Mesothelial cell of epicardium (in vitro differentiated cells): ENCODE results near the gene EBP. TPM values are rescaled to one million over a fixed set of nuclear protein-coding genes. Genes with fewer than 3 reads are reported as not detected.

Source experiments
- DNase-seq, 2 experiments: peaks; one replicate each; pipeline ENCODE4 v3.0.0; 2021; ENCODE audit warnings: low spot score in 2 of 2; ENCODE audit not compliant: unreplicated experiment in 2 of 2
- H3K27ac Mint-ChIP-seq: 2 replicates; pipeline ENCODE4 v1.8.0; 2021; ENCODE audit warnings: mixed read lengths
- H3K27me3 Mint-ChIP-seq: 2 replicates; pipeline ENCODE4 v1.8.0; 2021; ENCODE audit warnings: low read depth, mixed read lengths
- H3K36me3 Mint-ChIP-seq: 2 replicates; pipeline ENCODE4 v1.8.0; 2021; ENCODE audit warnings: mixed read lengths
- H3K4me1 Mint-ChIP-seq: 2 replicates; pipeline ENCODE4 v1.8.0; 2021; ENCODE audit warnings: mixed read lengths
- H3K4me3 Mint-ChIP-seq: 2 replicates; pipeline ENCODE4 v1.8.0; 2021; ENCODE audit warnings: mild to moderate bottlenecking, moderate library complexity, mixed read lengths
- H3K9me3 Mint-ChIP-seq: 2 replicates; pipeline ENCODE4 v1.8.0; 2021; ENCODE audit warnings: mixed read lengths
- total RNA-seq: library from RNA; stranded (reverse); gene quantifications from 3 replicates; pipeline ENCODE4 v1.2.1, GENCODE V29; 2021
- TF ChIP-seq, protein P1 (sequence below): fragments of 200-600 bp; sonication (generic); IDR thresholded peaks from one replicate; pipeline ENCODE4 v1.5.0; 2021; ENCODE audit warnings: antibody characterized with exemption; ENCODE audit not compliant: unreplicated experiment

The EBP gene
- total RNA-seq, 1 donor from 2014 or later, result 48.9 TPM

DNA sequence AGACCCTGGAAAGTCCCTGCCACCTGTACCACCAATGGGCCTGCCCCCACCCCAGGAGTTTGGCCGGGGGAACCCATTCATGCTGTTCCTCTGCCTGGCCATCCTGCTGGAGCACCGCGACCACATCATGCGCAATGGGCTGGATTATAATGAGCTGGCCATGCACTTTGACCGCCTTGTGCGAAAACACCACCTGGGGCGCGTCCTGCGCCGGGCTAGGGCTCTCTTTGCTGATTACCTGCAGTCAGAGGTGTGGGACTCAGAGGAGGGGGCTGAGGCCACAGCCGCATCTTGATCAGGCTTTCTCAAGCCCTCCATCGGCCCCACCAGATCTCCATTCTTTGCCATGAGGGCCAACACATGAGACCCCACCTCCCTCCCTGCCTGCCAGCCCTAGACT lies 39.1 kb downstream of the EBP start:
- peaks cover 17% of the 10 kb centered on the region for H3K36me3 Mint-ChIP-seq

DNA sequence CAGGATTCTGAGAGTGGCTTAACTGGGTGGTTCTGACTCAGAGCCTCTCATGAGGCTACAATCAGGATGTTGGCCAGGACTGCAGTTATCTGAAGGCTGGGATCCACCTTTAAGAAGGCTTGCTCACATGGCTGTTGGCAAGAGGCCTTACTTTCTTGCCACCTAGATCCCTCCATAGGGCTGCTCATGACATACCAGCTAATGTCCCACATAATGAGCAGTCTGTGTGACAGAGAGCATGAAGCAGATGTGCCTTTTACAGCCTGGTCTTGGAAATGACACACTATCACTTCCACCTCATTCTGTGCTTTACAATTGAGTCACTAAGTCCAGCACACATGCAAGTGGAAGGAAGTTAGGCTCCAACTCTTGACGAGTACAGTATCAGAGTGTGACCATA lies 48.4 kb downstream of the EBP start:
- Mint-ChIP-seq H3K9me3 (no peaks in the 10 kb centered on the region), H3K4me1 (peaks cover 5% of the 10 kb centered on the region), H3K27ac (no peak overlapping the region), H3K36me3 (peaks cover 3% of the 10 kb centered on the region), H3K4me3 (no peak overlapping the region), H3K27me3 (no peaks in the 10 kb centered on the region)
- TF ChIP-seq, protein P1, sequence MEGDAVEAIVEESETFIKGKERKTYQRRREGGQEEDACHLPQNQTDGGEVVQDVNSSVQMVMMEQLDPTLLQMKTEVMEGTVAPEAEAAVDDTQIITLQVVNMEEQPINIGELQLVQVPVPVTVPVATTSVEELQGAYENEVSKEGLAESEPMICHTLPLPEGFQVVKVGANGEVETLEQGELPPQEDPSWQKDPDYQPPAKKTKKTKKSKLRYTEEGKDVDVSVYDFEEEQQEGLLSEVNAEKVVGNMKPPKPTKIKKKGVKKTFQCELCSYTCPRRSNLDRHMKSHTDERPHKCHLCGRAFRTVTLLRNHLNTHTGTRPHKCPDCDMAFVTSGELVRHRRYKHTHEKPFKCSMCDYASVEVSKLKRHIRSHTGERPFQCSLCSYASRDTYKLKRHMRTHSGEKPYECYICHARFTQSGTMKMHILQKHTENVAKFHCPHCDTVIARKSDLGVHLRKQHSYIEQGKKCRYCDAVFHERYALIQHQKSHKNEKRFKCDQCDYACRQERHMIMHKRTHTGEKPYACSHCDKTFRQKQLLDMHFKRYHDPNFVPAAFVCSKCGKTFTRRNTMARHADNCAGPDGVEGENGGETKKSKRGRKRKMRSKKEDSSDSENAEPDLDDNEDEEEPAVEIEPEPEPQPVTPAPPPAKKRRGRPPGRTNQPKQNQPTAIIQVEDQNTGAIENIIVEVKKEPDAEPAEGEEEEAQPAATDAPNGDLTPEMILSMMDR, result no peak
- no peak for DNase-seq

More for the DNA sequence above, 39.1 kb downstream of the EBP start:
- Mint-ChIP-seq H3K27ac (no peak overlapping the region), H3K9me3 (peaks cover under 1% of the 10 kb centered on the region), H3K27me3 (no peaks in the 10 kb centered on the region), H3K4me3 (no peak overlapping the region), H3K4me1 (peaks cover under 1% of the 10 kb centered on the region)
- TF ChIP-seq, protein P1, result no peak
- no peak for DNase-seq

DNA sequence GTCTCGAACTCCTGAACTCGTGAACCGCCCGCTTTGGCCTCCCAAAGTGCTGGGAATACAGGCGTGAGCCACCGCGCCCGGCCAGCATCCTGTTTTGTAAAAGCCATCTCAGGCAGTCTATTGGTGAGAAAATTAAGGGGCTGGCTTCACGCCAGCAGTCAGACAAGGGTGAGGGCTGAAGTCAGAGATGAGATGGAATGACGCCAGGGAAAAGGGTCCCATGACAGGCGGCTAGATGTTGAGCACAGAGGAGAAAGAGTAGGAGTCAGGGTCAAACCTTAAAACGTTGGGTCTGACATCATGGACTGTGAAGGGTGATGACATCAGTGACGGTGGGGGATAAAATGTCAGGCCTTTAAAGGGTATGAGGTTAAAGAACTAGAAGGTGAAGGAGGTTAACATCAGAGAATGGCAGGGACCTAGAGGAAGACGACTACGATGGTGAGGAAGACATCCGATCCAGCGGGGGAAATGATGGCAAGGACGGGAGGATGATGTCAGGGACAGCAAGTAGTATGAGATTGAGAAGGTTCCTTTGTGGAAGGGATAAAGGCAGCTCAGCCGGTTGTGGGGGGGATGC lies 52.2 kb downstream of the EBP start:
- Mint-ChIP-seq H3K4me1 (peaks cover 13% of the 10 kb centered on the region), H3K9me3 (no peaks in the 10 kb centered on the region), H3K27ac (peak overlapping the region; percentile 99), H3K36me3 (peaks cover 14% of the 10 kb centered on the region), H3K4me3 (peak overlapping the region; percentile 97), H3K27me3 (no peaks in the 10 kb centered on the region)
- no peak for DNase-seq
- TF ChIP-seq, protein P1, result no peak

DNA sequence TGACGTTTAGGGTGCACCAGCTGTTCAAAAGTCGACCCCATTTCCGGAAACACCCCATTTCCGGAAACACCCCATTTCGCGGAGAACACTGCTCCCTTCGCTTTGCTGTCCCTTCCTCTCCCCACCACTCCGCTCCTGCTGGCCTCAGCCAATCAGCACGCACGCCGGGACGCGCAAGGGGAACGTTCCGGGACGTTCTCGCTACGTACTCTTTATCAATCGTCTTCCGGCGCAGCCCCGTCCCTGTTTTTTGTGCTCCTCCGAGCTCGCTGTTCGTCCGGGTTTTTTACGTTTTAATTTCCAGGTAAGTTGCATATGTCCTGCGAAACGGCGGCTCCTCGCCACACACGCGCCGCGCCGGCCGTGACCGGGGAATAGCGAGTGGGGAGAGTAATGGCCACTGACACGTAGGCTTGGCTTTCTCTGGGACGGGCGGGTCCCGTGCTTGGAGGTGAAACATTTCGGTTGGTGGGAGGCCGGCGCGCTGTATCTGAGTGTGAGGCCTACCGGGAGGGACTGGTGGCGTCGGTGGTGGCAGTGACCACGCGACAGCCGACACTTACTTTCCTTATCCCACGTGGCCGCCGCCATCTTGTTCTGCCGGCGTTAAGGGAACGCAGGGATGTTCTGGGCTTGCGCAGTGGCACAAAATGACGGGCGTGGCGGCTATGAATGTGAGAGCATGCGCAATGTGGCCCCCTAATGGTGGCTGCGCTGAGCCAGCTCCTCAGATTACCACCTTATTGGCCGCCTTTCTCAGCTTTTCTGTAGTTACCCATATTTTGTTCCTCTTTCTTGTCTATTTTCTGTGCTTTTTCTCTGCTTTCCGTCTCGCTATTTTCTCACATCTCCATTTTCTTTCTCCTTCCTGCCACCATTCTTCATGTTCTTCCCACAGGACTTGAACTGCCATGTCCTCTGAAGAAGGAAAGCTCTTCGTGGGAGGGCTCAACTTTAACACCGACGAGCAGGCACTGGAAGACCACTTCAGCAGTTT lies 53.0 kb downstream of the EBP start, which contains the start of gene RBM3:
RBM3 (plus strand) TSS at position 215 of the 997 bp plus-strand sequence; CDS start at position 912, 697 bp downstream.
- no peaks in the 10 kb centered on the region for H3K9me3 Mint-ChIP-seq
- H3K4me1 Mint-ChIP-seq, result peaks cover 13% of the 10 kb centered on the region
- peak within 1 kb of the TSS; percentile 97 for H3K4me3 Mint-ChIP-seq
- TF ChIP-seq, protein P1, result no peak
- peaks cover 14% of the 10 kb centered on the region for H3K36me3 Mint-ChIP-seq
- DNase-seq, result peak; percentile 65 to 82
- peak within 1 kb of the TSS; percentile 99 for H3K27ac Mint-ChIP-seq
- H3K27me3 Mint-ChIP-seq, result no peaks in the 10 kb centered on the region

DNA sequence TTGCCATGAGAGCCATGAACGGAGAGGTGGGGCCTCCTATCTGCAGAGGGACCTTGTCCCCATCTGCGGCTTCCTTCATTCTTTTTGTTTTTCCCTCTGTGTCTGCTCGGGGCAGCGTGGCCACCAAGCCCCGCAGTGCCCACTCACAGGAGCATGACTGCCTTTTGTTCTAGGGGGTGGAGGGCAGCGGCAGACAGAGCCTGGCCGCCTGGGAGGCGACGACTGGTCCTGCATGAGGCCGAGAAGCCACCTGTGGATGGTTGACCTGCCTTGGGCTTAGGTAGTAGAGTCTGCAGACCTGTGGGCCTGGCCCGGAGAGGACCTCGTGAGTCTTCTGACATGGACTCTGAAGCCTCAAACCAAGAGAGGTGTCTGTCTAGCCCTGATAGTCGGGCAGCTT lies 54.0 kb downstream of the EBP start:
- Mint-ChIP-seq H3K27me3 (no peaks in the 10 kb centered on the region), H3K36me3 (peaks cover 17% of the 10 kb centered on the region), H3K9me3 (peaks cover 4% of the 10 kb centered on the region), H3K4me3 (peak overlapping the region; percentile 97), H3K4me1 (peaks cover 13% of the 10 kb centered on the region), H3K27ac (peak overlapping the region; percentile 85)
- TF ChIP-seq, protein P1, result no peak
- no peak for DNase-seq
